GM12872 (cell line): ENCODE results near the gene PTGES.

Experiments used
- CTCF ChIP-seq: IDR thresholded peaks from 3 replicates; pipeline ENCODE4 v1.5.1; 2011; ENCODE audit warnings: low read depth, mild to moderate bottlenecking, low read length, moderate library complexity; ENCODE audit not compliant: insufficient read depth

The PTGES gene

GRCh38 chr9:129740666-129741464 lies 12.0 kb downstream of the PTGES start:
- TF ChIP-seq CTCF: no peak

- TF ChIP-seq CTCF: no peak
Observed at GRCh38 chr9:129740174-129740573, 12.7 kb downstream of the PTGES start.

GRCh38 chr9:129739432-129739831 lies 13.4 kb downstream of the PTGES start:
- no peak for TF ChIP-seq CTCF

GRCh38 chr9:129737479-129738274 lies 15.2 kb downstream of the PTGES start:
- TF ChIP-seq CTCF: peak; percentile 88

GRCh38 chr9:129736334-129736733 lies 16.5 kb downstream of the PTGES start:
- TF ChIP-seq CTCF: no peak

- no peak for TF ChIP-seq CTCF
Observed at GRCh38 chr9:129735546-129735945, 17.3 kb downstream of the PTGES start.

- no peak for TF ChIP-seq CTCF
Observed at GRCh38 chr9:129733632-129733953, 19.2 kb downstream of the PTGES start.
